ENCODE results near the gene GPAM. TPM values are rescaled to one million over a fixed set of nuclear protein-coding genes. Genes with fewer than 3 reads are reported as not detected.

The GPAM gene
- polyA plus RNA-seq, 3 donors: 0.37 to 1.3 (median 0.59) TPM

- WGBS (ENCODE audit: insufficient coverage): 65% methylated on average over 2 of the region's 4 CpGs
- no peak for TF ChIP-seq CTCF (IDR thresholded peaks at IDR 0.05)
- no peak overlapping the region for H2AFZ ChIP-seq (ENCODE audit: insufficient read depth, low read depth, low read length, poor library complexity, severe bottlenecking)
These were observed 34.4 kb upstream of the GPAM start for GRCh38 chr10:112218036-112218390.

GRCh38 chr10:112217386-112218035 lies 33.9 kb upstream of the GPAM start:
- DNase-seq: no peak
- peaks cover 4 to 22% (median 19%) of the 10 kb centered on the region in 7 donors for H3K9me3 Mint-ChIP-seq
- H3K27me3 Mint-ChIP-seq (ENCODE audit: low read depth in 3 of 3): peaks cover 50 to 74% (median 61%) of the 10 kb centered on the region in 3 donors
- no peak overlapping the region for H3K27ac Mint-ChIP-seq
- H3K4me3 ChIP-seq (replicated peaks in 1 of 3; ENCODE audit: low read depth in 2 of 3, low read length in 3 of 3): no peak overlapping the region
- 67% methylated on average over 3 of the region's 4 CpGs for WGBS (ENCODE audit: insufficient coverage)
- H3K9me3 ChIP-seq (replicated peaks in 1 of 2; ENCODE audit: control insufficient read depth in 1 of 2, insufficient read depth in 1 of 2, low read length in 2 of 2): peaks cover 10 to 26% of the 10 kb centered on the region in 2 donors
- H3K36me3 ChIP-seq (replicated peaks in 1 of 2; ENCODE audit: control insufficient read depth in 1 of 2, insufficient read depth in 2 of 2, low read length in 2 of 2): no peaks in the 10 kb centered on the region
- H3K4me2 ChIP-seq (replicated peaks; ENCODE audit: extremely low read depth, low read length, poor library complexity, severe bottlenecking): no peak overlapping the region
- no peaks in the 10 kb centered on the region for H3K79me2 ChIP-seq (ENCODE audit: insufficient read depth, low read length)
- H3K27ac ChIP-seq (ENCODE audit: low read depth in 1 of 2, low read length in 2 of 2): no peak overlapping the region
- H2AFZ ChIP-seq (ENCODE audit: insufficient read depth, low read depth, low read length, poor library complexity, severe bottlenecking): no peak overlapping the region
- H3K4me3 Mint-ChIP-seq: peak overlapping the region in 1 of 2 donors; percentile 27
- intact Hi-C loops (cut with micrococcal nuclease): no loop called here
- H3K36me3 Mint-ChIP-seq: no peaks in the 10 kb centered on the region
- no peaks in the 10 kb centered on the region for H4K20me1 ChIP-seq (ENCODE audit: insufficient read depth, low read length)
- no peak for TF ChIP-seq CTCF (IDR thresholded peaks at IDR 0.05)
- peaks cover 45 to 95% of the 10 kb centered on the region in 2 donors for H3K27me3 ChIP-seq (ENCODE audit: control insufficient read depth in 2 of 2, insufficient read depth in 2 of 2, low read length in 2 of 2)
- H3K4me1 Mint-ChIP-seq: no peaks in the 10 kb centered on the region
- H3K9ac ChIP-seq (ENCODE audit: insufficient read depth, low read length, poor library complexity, severe bottlenecking): no peak overlapping the region
- no peaks in the 10 kb centered on the region for H3K4me1 ChIP-seq (ENCODE audit: control insufficient read depth in 1 of 2, insufficient read depth in 2 of 2, low read length in 2 of 2)

More at GRCh38 chr10:112218036-112218390, 34.4 kb upstream of the GPAM start:
- intact Hi-C loops (cut with micrococcal nuclease): no loop called here
- no peaks in the 10 kb centered on the region for H3K4me1 ChIP-seq (ENCODE audit: control insufficient read depth in 1 of 2, insufficient read depth in 2 of 2, low read length in 2 of 2)
- peaks cover 10 to 26% of the 10 kb centered on the region in 2 donors for H3K9me3 ChIP-seq (replicated peaks in 1 of 2; ENCODE audit: control insufficient read depth in 1 of 2, insufficient read depth in 1 of 2, low read length in 2 of 2)
- H3K27me3 ChIP-seq (ENCODE audit: control insufficient read depth in 2 of 2, insufficient read depth in 2 of 2, low read length in 2 of 2): peaks cover 50 to 95% of the 10 kb centered on the region in 2 donors
- peaks cover 4 to 22% (median 19%) of the 10 kb centered on the region in 7 donors for H3K9me3 Mint-ChIP-seq
- no peaks in the 10 kb centered on the region for H4K20me1 ChIP-seq (ENCODE audit: insufficient read depth, low read length)
- no peak overlapping the region for H3K27ac ChIP-seq (ENCODE audit: low read depth in 1 of 2, low read length in 2 of 2)
- no peaks in the 10 kb centered on the region for H3K79me2 ChIP-seq (ENCODE audit: insufficient read depth, low read length)
- no peaks in the 10 kb centered on the region for H3K4me1 Mint-ChIP-seq
- no peaks in the 10 kb centered on the region for H3K36me3 Mint-ChIP-seq
- DNase-seq: no peak
- peaks cover 52 to 76% (median 66%) of the 10 kb centered on the region in 3 donors for H3K27me3 Mint-ChIP-seq (ENCODE audit: low read depth in 3 of 3)
- H3K4me2 ChIP-seq (replicated peaks; ENCODE audit: extremely low read depth, low read length, poor library complexity, severe bottlenecking): no peak overlapping the region
- H3K9ac ChIP-seq (ENCODE audit: insufficient read depth, low read length, poor library complexity, severe bottlenecking): no peak overlapping the region
- no peaks in the 10 kb centered on the region for H3K36me3 ChIP-seq (replicated peaks in 1 of 2; ENCODE audit: control insufficient read depth in 1 of 2, insufficient read depth in 2 of 2, low read length in 2 of 2)
- peak overlapping the region in 1 of 2 donors; percentile 40 for H3K4me3 Mint-ChIP-seq
- H3K27ac Mint-ChIP-seq: no peak overlapping the region
- no peak overlapping the region for H3K4me3 ChIP-seq (replicated peaks in 1 of 3; ENCODE audit: low read depth in 2 of 3, low read length in 3 of 3)

Measured in CD14-positive monocyte (primary cell).